HL-60 (cell line): ENCODE measurements around the gene ADGRE2.
A peak's percentile ranks its signal among the peaks of the same experiment; 100 is the strongest.
"Not testable (repeated sequence)": the region's sequence is repeated elsewhere in the genome, so short reads cannot be mapped to it uniquely, and the experiment has no call there.

ENCODE experiments used
- DNase-seq, 2 experiments: peaks; one replicate each; pipeline ENCODE4 v3.0.0-alpha.2; 2010 to 2020; ENCODE audit warnings: low read depth in 1 of 2, low spot score in 1 of 2
- H3K27ac ChIP-seq: fragments of 250-450 bp; sonication (Bioruptor Pico); replicated peaks from 2 replicates; pipeline ENCODE4 v1.5.1; 2020; ENCODE audit warnings: mild to moderate bottlenecking, moderate library complexity
- H3K27me3 ChIP-seq: fragments of 250-450 bp; sonication (Bioruptor Pico); 2 replicates; pipeline ENCODE4 v1.5.1; 2021; ENCODE audit warnings: mild to moderate bottlenecking, moderate library complexity; ENCODE audit not compliant: insufficient read depth, poor library complexity, severe bottlenecking
- H3K4me3 ChIP-seq: replicated peaks from 2 replicates; pipeline ENCODE4 v1.5.1; 2011; ENCODE audit warnings: mild to moderate bottlenecking, control low read depth, low read length; ENCODE audit not compliant: insufficient read depth
- GABPA ChIP-seq: IDR thresholded peaks from 2 replicates; pipeline ENCODE4 v1.6.1; 2012; ENCODE audit warnings: low read depth
- POLR2AphosphoS5 ChIP-seq: IDR thresholded peaks from 2 replicates; pipeline ENCODE4 v1.6.1; 2012; ENCODE audit warnings: low read depth
- SPI1 ChIP-seq: IDR thresholded peaks from 2 replicates; pipeline ENCODE4 v1.6.1; 2012; ENCODE audit warnings: low read depth, mild to moderate bottlenecking, borderline replicate concordance
- long read RNA-seq: library from polyadenylated mRNA; unstranded; transcript quantifications from one replicate; pipeline ENCODE4 v2.0.0, GENCODE V29; 2020
- TF ChIP-seq, protein P1 (sequence below): IDR thresholded peaks from one replicate; pipeline ENCODE4 v1.5.1; 2011; ENCODE audit warnings: low read length, control low read depth, inconsistent platforms; ENCODE audit not compliant: insufficient read depth
- TF ChIP-seq, protein P2 (sequence below): IDR thresholded peaks from 2 replicates; pipeline ENCODE4 v1.6.1; 2012; ENCODE audit warnings: low read depth; ENCODE audit not compliant: insufficient replicate concordance

The ADGRE2 gene
- long read RNA-seq, partial matches to known transcripts = 1 of 7 reads
- long read RNA-seq, other reads (novel, unspliced or antisense) = 4 of 7 reads

DNA sequence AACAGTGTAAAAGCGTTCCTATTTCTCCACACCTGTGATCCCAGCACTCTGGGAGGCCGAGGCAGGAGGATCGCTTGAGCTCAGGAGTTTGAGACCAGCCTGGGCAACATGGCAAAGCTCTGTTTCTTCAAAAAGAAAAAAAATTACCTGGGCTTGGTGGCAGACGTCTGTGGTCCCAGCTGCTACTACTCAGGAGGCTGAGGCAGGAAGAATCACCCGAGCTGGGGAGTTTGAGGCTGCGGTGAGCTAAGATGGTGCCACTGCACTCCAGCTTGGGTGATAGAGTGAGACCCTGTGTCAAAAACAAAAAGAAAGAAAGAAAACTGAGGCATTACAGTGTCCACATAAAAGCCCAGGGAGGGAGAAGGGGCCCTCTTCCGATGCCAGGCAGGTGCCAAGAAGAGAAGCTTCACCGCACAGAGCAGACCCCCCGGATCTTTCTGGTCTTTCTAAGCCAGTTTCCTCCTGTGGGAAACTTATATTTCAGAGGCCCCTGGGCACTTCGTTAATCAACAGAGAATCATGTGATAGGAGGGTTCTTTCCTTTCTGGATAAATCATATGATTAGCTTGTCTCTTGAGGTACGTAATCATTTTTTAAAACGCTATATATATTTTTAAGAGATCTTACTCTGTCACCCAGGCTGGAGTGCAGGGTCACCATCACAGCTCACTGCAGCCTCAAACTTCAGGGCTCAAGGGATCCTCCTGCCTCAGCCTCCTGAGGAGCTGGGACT lies at the start of gene ADGRE2:
TSS of gene ADGRE2 (minus strand) at position 451 of the 736 bp plus-strand sequence. CDS start 1,804 bp downstream, outside the sequence.
- not testable (repeated sequence) for DNase-seq, H3K27ac ChIP-seq

DNA sequence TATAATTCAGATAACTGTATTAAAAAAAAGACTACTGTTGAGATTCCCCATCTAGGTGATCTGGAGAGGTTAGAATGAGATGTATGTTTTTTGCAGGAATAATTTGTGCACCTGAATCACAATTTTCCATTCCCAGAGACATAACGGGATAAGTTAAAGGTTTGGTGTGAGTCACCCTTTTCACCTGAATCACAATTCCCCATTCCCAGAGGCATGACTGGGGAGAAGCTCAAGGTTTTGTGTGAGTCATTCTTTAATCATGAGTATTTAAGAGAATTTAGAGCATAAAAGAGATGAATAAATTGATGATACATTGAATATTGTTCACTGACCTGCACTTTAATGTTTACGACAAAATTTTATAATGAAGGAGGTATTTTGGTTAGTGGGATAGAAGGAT lies 47.6 kb upstream of the ADGRE2 start:
- DNase-seq = no peak
- TF ChIP-seq, protein P1, sequence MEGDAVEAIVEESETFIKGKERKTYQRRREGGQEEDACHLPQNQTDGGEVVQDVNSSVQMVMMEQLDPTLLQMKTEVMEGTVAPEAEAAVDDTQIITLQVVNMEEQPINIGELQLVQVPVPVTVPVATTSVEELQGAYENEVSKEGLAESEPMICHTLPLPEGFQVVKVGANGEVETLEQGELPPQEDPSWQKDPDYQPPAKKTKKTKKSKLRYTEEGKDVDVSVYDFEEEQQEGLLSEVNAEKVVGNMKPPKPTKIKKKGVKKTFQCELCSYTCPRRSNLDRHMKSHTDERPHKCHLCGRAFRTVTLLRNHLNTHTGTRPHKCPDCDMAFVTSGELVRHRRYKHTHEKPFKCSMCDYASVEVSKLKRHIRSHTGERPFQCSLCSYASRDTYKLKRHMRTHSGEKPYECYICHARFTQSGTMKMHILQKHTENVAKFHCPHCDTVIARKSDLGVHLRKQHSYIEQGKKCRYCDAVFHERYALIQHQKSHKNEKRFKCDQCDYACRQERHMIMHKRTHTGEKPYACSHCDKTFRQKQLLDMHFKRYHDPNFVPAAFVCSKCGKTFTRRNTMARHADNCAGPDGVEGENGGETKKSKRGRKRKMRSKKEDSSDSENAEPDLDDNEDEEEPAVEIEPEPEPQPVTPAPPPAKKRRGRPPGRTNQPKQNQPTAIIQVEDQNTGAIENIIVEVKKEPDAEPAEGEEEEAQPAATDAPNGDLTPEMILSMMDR = no peak
- TF ChIP-seq SPI1 (no peak), GABPA (no peak), POLR2AphosphoS5 (no peak)
- TF ChIP-seq, protein P2, sequence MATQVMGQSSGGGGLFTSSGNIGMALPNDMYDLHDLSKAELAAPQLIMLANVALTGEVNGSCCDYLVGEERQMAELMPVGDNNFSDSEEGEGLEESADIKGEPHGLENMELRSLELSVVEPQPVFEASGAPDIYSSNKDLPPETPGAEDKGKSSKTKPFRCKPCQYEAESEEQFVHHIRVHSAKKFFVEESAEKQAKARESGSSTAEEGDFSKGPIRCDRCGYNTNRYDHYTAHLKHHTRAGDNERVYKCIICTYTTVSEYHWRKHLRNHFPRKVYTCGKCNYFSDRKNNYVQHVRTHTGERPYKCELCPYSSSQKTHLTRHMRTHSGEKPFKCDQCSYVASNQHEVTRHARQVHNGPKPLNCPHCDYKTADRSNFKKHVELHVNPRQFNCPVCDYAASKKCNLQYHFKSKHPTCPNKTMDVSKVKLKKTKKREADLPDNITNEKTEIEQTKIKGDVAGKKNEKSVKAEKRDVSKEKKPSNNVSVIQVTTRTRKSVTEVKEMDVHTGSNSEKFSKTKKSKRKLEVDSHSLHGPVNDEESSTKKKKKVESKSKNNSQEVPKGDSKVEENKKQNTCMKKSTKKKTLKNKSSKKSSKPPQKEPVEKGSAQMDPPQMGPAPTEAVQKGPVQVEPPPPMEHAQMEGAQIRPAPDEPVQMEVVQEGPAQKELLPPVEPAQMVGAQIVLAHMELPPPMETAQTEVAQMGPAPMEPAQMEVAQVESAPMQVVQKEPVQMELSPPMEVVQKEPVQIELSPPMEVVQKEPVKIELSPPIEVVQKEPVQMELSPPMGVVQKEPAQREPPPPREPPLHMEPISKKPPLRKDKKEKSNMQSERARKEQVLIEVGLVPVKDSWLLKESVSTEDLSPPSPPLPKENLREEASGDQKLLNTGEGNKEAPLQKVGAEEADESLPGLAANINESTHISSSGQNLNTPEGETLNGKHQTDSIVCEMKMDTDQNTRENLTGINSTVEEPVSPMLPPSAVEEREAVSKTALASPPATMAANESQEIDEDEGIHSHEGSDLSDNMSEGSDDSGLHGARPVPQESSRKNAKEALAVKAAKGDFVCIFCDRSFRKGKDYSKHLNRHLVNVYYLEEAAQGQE = no peak
- Histone ChIP-seq H3K4me3 (no peak overlapping the region), H3K27ac (no peak overlapping the region), H3K27me3 (no peaks in the 10 kb centered on the region)

More for the DNA sequence above, at the start of gene ADGRE2:
- H3K4me3 ChIP-seq, H3K27me3 ChIP-seq: not testable (repeated sequence)

DNA sequence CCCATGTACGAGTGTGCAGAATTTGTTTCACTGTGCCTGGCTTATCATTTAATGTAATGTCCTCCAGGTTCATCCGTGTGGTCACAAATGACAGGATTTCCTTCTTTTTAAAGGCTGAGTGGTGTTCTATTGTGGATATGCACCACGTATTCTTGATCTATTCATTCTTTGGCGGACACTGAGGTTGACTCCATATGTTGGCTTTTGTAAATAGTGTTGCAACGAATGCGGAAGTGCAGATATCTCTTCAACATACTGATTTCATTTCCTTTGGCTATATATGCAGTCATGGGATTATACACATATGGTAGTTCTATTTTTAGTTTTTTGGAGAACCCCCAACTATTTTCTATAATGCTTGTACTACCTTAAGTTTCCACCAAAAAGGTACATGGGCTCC lies 43.6 kb upstream of the ADGRE2 start:
- peak in 1 of 2 experiments; percentile 35 for DNase-seq
- H3K27ac ChIP-seq = no peak overlapping the region
- TF ChIP-seq POLR2AphosphoS5 = no peak
- TF ChIP-seq, protein P2 = no peak
- TF ChIP-seq, protein P1 = no peak
- TF ChIP-seq SPI1 = peak; percentile 82
- TF ChIP-seq GABPA = no peak
- H3K27me3 ChIP-seq = no peaks in the 10 kb centered on the region
- no peak overlapping the region for H3K4me3 ChIP-seq

DNA sequence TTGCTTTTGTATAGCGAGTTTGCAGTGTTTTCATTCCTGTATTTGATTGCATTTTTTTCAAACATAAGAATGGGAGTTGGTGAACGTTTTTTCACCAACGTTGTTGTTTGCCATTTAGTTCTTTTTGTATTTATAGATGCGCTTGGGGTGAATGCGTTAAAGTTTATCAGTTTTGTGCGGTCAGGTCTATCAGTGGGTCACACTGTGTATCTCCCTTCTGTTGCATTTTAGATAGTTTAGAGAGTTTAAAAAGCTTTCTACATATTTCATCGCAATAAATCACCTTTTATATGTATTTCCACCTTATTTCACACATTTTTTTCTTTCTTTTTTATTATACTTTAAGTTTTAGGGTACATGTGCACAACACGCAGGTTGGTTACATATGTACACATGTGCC lies 40.2 kb upstream of the ADGRE2 start:
- DNase-seq = no peak
- no peak overlapping the region for H3K4me3 ChIP-seq
- no peak overlapping the region for H3K27ac ChIP-seq
- no peaks in the 10 kb centered on the region for H3K27me3 ChIP-seq
- TF ChIP-seq SPI1 = no peak
- TF ChIP-seq POLR2AphosphoS5 = no peak
- TF ChIP-seq, protein P1 = no peak
- TF ChIP-seq GABPA = no peak
- TF ChIP-seq, protein P2 = no peak
